H1 (cell line): Measurements from ENCODE around the gene GTPBP1. TPM values are rescaled to one million over a fixed set of nuclear protein-coding genes. Genes with fewer than 3 reads are reported as not detected.

Experiments
- POLR2AphosphoS5 ChIP-seq: IDR thresholded peaks from 2 replicates; pipeline ENCODE4 v1.6.1; 2011; ENCODE audit warnings: low read depth, low read length
- YY1 ChIP-seq: IDR thresholded peaks from 2 replicates; pipeline ENCODE4 v1.6.1; 2011; ENCODE audit warnings: low read depth, mild to moderate bottlenecking, low read length
- polyA plus RNA-seq, 7 experiments: library from polyadenylated mRNA; depleted of rRNA in 3 of 7; stranded (reverse) in 5 of 7; unstranded in 2 of 7; fragments of >200 nt in 5 of 7; fragments of 200-250 nt in 2 of 7; gene quantifications; 1 replicate in 5 of 7; 2 replicates in 1 of 7; 4 replicates in 1 of 7; pipeline versions ENCODE4 v1.2.1 to v1.2.3, GENCODE V29; 2011 to 2013; ENCODE audit warnings: missing spikeins in 2 of 7, mixed read lengths in 2 of 7
- total RNA-seq: library from RNA; stranded (reverse); fragmentation: NEBNext Ultra II Directional; extraction: Animal tissue kit (Norgen Biotek cat#: 25700); gene quantifications from 2 replicates; pipeline ENCODE4 v1.2.1, GENCODE V29; 2021
- TF ChIP-seq, protein P1 (sequence below): IDR thresholded peaks from 2 replicates; pipeline ENCODE4 v1.6.1; 2012; ENCODE audit warnings: low read length, inconsistent platforms

Gene GTPBP1
- total and polyA plus RNA-seq, 2 of the 8 experiments (the other 6 are each of a cell fraction or from before 2014, with no cell fraction given): 53.1 to 91.8 TPM

DNA sequence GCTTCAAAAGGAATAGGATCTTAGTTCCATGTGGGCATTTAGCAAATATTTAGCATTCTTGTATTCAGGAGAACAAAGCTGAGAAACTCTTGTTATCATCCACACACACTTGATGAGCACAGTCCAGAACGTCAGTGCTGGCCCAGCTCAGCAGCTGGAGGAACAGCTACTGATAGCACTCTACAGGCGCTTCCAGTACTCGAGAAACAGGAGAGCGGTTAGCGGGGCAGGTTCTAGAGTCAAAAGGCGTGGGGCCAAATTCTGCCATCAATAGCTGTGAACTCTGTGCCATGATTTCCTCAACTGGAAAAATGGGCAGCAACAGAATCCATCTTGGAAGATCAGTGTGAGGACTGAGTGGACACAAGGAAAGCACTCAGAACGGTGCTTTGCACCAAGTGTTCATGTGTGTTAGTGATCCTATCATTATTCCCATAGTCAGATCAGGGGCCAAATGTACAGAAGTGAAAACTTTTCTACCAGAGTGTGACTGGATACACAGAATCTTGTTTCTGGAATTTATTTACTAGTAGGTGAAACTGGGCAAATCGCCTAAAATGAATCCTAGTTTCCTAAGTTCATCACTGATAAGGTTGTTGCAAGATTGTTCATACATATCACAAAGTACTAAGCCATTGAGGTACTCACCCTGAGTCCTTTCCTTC is 8.2 kb upstream of the GTPBP1 start (continued):
- TF ChIP-seq, protein P1, sequence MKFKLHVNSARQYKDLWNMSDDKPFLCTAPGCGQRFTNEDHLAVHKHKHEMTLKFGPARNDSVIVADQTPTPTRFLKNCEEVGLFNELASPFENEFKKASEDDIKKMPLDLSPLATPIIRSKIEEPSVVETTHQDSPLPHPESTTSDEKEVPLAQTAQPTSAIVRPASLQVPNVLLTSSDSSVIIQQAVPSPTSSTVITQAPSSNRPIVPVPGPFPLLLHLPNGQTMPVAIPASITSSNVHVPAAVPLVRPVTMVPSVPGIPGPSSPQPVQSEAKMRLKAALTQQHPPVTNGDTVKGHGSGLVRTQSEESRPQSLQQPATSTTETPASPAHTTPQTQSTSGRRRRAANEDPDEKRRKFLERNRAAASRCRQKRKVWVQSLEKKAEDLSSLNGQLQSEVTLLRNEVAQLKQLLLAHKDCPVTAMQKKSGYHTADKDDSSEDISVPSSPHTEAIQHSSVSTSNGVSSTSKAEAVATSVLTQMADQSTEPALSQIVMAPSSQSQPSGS: no peak
- TF ChIP-seq YY1: no peak
- no peak for TF ChIP-seq POLR2AphosphoS5
